HEK293T (cell line): ENCODE data around the gene MN1.

Source experiments
- CTCF ChIA-PET: fragments of 350-600 bp; formaldehyde crosslinking; extraction: SDS; loops from one replicate; lab custom pipeline; 2021; ENCODE audit warnings: antibody characterized with exemption, inconsistent platforms; lab: Yijun Ruan, JAX
- POLR2A ChIA-PET: fragments of 350-600 bp; formaldehyde crosslinking; extraction: SDS; loops from one replicate; lab custom pipeline; 2020; ENCODE audit warnings: antibody characterized with exemption, inconsistent platforms; lab: Yijun Ruan, JAX
- DNase-seq: peaks from one replicate; pipeline ENCODE4 v3.0.0; 2012; ENCODE audit warnings: mixed read lengths; ENCODE audit errors: extremely low spot score
- ARNT ChIP-seq: fragments of 450-650 bp; IDR thresholded peaks from 2 replicates; pipeline ENCODE4 v1.6.1; 2017; ENCODE audit warnings: mild to moderate bottlenecking
- BHLHE40 ChIP-seq: fragments of 450-650 bp; IDR thresholded peaks from 2 replicates; pipeline ENCODE4 v1.6.1; 2016; ENCODE audit warnings: mild to moderate bottlenecking, moderate library complexity, borderline replicate concordance
- CTBP1 ChIP-seq: fragments of 450-650 bp; IDR thresholded peaks from 2 replicates; pipeline ENCODE4 v1.6.1; 2016; ENCODE audit warnings: borderline replicate concordance
- ELF4 ChIP-seq: fragments of 450-650 bp; IDR thresholded peaks from 2 replicates; pipeline ENCODE4 v1.6.1; 2017; ENCODE audit warnings: antibody characterized with exemption
- FOXA1 ChIP-seq: fragments of 450-650 bp; IDR thresholded peaks from 2 replicates; pipeline ENCODE4 v1.6.1; 2016; ENCODE audit warnings: mild to moderate bottlenecking
- FOXK2 ChIP-seq: fragments of 450-650 bp; IDR thresholded peaks from 2 replicates; pipeline ENCODE4 v1.6.1; 2016; ENCODE audit warnings: mild to moderate bottlenecking
- FOXM1 ChIP-seq: fragments of 450-650 bp; IDR thresholded peaks from 2 replicates; pipeline ENCODE4 v1.6.1; 2017; ENCODE audit warnings: mild to moderate bottlenecking, borderline replicate concordance
- HDGF ChIP-seq: fragments of 450-650 bp; IDR thresholded peaks from 2 replicates; pipeline ENCODE4 v1.6.1; 2017; ENCODE audit warnings: antibody characterized with exemption, borderline replicate concordance
- L3MBTL2 ChIP-seq: fragments of 450-650 bp; conservative IDR thresholded peaks from 2 replicates; pipeline ENCODE4 v1.6.1; 2016; ENCODE audit warnings: mild to moderate bottlenecking
- LEF1 ChIP-seq: fragments of 450-650 bp; IDR thresholded peaks from 2 replicates; pipeline ENCODE4 v1.6.1; 2017; ENCODE audit warnings: mild to moderate bottlenecking, borderline replicate concordance
- NFRKB ChIP-seq: fragments of 450-650 bp; IDR thresholded peaks from 2 replicates; pipeline ENCODE4 v1.6.1; 2016; ENCODE audit warnings: mild to moderate bottlenecking, moderate library complexity
- PKNOX1 ChIP-seq: fragments of 450-650 bp; IDR thresholded peaks from 2 replicates; pipeline ENCODE4 v1.6.1; 2016
- SP1 ChIP-seq: fragments of 450-650 bp; IDR thresholded peaks from 2 replicates; pipeline ENCODE4 v1.6.1; 2017
- SUZ12 ChIP-seq: fragments of 450-650 bp; IDR thresholded peaks from 2 replicates; pipeline ENCODE4 v1.6.1; 2016; ENCODE audit warnings: mild to moderate bottlenecking
- TARDBP ChIP-seq: fragments of 450-650 bp; IDR thresholded peaks from 2 replicates; pipeline ENCODE4 v1.6.1; 2016
- ZNF384 ChIP-seq: fragments of 450-650 bp; IDR thresholded peaks from 2 replicates; pipeline ENCODE4 v1.6.1; 2016

MN1 gene

GRCh38 chr22:27802346-27803073 lies 954 bp upstream of the MN1 start:
- TF ChIP-seq L3MBTL2 (0 out of 2 replicates have a peak, but pooled peaks have one; percentile 28), CTBP1 (no peak)
- CTCF ChIA-PET = interaction anchor here (0.5 kb wide), 1 partner anchor 120 kb away, joined by 3 read pairs; no protein-coding TSS in a partner anchor
- POLR2A ChIA-PET = no interaction called here
- peak; percentile 26 for DNase-seq

GRCh38 chr22:27801202-27801615 lies 347 bp downstream of the MN1 start:
- peak; percentile 72 for DNase-seq
- ChIA-PET POLR2A (interaction anchor here (0.9 kb wide), 1 partner anchor 9 kb away, joined by 3 read pairs; no protein-coding TSS in a partner anchor), CTCF (no interaction called here)
- TF ChIP-seq PKNOX1 = no peak
- no peak for TF ChIP-seq HDGF
- TF ChIP-seq ZNF384 = no peak
- TF ChIP-seq LEF1 = no peak
- no peak for TF ChIP-seq TARDBP
- TF ChIP-seq BHLHE40 = no peak

- ChIA-PET POLR2A (interaction anchor here (0.9 kb wide), 1 partner anchor 8 kb away, joined by 3 read pairs; no protein-coding TSS in a partner anchor), CTCF (no interaction called here)
- DNase-seq = peak; percentile 30
- TF ChIP-seq PKNOX1 = no peak
- TF ChIP-seq ELF4 = no peak
- TF ChIP-seq FOXM1 = no peak
- TF ChIP-seq LEF1 = no peak
- no peak for TF ChIP-seq SUZ12
- no peak for TF ChIP-seq CTBP1
- no peak for TF ChIP-seq NFRKB
- no peak for TF ChIP-seq ZNF384
- no peak for TF ChIP-seq HDGF
- TF ChIP-seq FOXK2 = no peak
- no peak for TF ChIP-seq ARNT
- TF ChIP-seq TARDBP = no peak
- TF ChIP-seq FOXA1 = no peak
- TF ChIP-seq L3MBTL2 = no peak
- TF ChIP-seq SP1 = no peak
- no peak for TF ChIP-seq BHLHE40
Observed at GRCh38 chr22:27800250-27801201, 1.0 kb downstream of the MN1 start.

DNA sequence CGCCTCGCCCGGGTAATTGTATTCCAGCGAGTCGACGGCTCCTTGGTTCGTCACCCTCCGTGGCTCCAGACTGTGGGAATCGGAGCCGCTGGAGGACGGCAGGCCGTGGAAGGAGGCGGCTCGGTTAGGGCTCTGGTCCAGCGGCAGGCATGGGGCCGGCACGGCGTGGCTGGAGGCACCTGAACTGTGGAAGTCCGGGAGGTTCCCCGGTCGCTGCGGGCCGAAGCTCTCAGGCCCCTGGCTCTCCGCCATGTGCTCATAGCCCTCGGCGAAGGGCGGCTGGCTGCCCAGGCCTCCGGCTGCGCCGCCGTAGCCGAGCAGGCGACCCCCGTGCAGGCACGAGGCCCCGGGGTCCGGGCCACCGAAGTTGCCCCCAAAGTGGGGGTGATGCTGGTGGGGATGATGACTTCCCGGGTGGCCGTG lies 1.7 kb downstream of the MN1 start:
- ChIA-PET CTCF (no interaction called here), POLR2A (no interaction called here)
- DNase-seq = no peak
- no peak for TF ChIP-seq BHLHE40
- TF ChIP-seq NFRKB = no peak
- TF ChIP-seq TARDBP = no peak
- TF ChIP-seq FOXA1 = no peak
- TF ChIP-seq FOXM1 = no peak

- CTCF ChIA-PET = no interaction called here
- TF ChIP-seq BHLHE40 (no peak), FOXK2 (no peak), ARNT (no peak), FOXA1 (no peak), SUZ12 (no peak), ZNF384 (no peak), L3MBTL2 (no peak), CTBP1 (no peak), SP1 (no peak), PKNOX1 (no peak), HDGF (no peak), NFRKB (no peak), LEF1 (no peak), FOXM1 (no peak), ELF4 (no peak), TARDBP (no peak)
- POLR2A ChIA-PET = no interaction called here
- DNase-seq = no peak
Observed at GRCh38 chr22:27799015-27799826, 2.3 kb downstream of the MN1 start.
